Hematopoietic multipotent progenitor cell treated with erythropoietin and hydrocortisone succinate and interleukin-3 and kit ligand, for 8 days (in vitro differentiated cells): Measurements from ENCODE around the gene PHC2.

Experiments
- DNase-seq: peaks from one replicate; pipeline ENCODE4 v3.0.0-alpha.2; 2015

PHC2 gene

GRCh38 chr1:33287317-33287716 lies 143.6 kb downstream of the PHC2 start:
- no peak for DNase-seq

- no peak for DNase-seq
These were observed 144.3 kb downstream of the PHC2 start for GRCh38 chr1:33286451-33287185.

DNA sequence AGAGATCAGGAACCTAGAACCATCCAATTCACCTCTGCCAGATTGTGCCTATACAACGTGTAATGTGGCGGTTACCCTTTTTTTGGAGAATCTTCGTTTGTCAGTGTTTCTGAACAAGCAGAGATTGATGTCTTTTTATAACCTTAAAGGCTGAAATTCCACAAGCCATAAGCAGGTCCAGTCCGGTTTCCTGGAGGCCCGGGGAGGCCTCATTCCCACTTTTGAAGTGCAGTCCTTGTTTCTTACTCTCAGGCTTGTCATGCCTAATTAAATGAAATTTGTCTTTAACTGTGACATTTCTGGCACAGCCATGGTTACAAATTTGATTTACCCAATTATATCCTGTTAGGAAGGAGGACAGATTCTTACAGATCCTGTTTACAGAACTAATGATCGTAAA lies 146.8 kb downstream of the PHC2 start:
- DNase-seq, result no peak

DNA sequence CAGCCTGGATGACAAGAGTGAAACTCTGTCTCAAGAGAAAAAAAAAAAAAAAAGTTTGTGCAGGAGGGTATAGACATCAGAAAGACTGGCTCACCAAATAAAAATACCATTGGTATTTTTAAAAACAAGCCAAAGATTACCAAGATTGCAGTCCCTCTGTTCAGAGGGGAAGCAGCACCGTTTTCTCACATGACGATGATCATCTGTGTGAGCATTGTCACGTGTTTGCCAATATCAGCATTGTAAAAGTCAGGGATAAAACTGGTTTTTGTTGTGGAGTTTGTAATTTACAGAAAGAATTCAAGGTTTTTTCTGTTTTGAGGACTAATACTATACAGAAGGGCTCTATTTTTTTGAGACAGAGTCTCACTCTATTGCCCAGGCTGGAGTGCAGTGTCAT lies 148.1 kb downstream of the PHC2 start:
- no peak for DNase-seq

DNA sequence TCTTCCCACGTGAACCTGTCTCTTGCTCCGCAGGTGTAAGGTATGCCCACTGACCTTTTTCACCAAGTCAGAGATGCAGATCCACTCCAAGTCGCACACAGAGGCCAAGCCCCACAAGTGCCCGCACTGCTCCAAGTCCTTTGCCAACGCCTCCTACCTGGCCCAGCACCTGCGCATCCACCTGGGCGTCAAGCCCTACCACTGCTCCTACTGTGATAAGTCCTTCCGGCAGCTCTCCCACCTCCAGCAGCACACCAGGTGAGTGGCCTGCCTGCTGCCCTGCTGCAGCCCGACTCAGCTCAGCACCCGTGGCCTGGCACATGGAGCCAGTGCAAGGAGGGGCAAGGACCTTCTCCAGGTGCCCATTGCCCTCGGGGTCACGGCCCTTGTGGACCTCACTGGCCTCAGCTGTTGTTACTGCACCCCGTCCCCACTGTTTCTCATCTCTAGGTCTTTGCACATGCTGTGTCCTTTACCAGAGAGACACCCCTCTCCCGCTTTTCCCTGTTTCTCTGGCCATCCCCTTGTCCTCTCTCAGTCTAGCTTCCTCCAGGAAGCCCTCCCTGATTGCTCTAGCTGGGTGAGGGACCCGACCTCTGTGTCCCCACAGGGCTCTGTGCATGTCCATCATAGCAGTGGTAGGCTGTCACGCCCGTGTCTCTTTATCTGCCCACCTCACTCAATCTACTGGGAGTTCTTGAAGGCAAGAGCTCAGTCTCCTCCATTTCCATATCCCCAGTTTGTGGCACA lies 149.2 kb downstream of the PHC2 start:
- DNase-seq, result no peak

- no peak for DNase-seq
These were observed 150.7 kb downstream of the PHC2 start for GRCh38 chr1:33280091-33280661.

GRCh38 chr1:33277488-33278084 lies 153.3 kb downstream of the PHC2 start:
- no peak for DNase-seq

DNA sequence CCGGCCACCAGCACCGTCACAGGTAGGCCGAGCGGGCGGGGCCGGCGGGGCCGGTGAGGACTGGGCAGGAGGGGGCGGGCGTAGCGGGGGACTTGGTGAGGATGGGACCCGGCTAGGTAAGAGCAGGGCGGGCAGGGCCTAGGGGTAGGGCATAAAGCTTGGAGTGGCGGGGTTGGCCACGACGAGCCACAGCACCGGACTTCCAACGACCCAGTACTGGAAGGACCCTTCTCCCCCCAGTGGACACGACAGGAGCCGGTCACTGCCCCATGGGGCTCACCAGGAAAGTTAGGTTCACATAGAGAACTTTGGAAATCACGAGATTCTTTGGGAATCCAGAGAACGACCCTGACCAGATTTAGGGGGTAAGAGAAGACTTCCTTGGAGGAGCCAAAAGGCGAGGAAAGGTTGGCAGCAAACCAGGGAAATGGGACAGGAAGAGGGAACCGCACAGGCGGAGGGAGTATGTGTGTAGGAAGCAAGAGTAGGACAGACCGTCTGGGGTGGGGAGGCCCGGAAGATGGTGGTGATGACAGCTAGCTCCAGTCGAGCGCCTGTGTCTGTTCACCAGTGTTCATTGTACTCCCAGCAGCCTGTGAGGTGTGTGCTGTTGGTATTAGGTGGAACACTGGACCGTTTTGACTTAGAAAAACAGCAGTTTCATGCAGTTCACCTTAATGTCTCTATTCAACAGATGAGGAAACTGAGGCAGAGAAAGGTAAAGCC lies 154.2 kb downstream of the PHC2 start:
- no peak for DNase-seq

GRCh38 chr1:33275706-33276572 lies 155.0 kb downstream of the PHC2 start:
- DNase-seq, result no peak

GRCh38 chr1:33275195-33275594 lies 155.7 kb downstream of the PHC2 start:
- peak; percentile 32 for DNase-seq

- DNase-seq, result no peak
These were observed 156.4 kb downstream of the PHC2 start for GRCh38 chr1:33274446-33274845.

- DNase-seq, result no peak
These were observed 156.9 kb downstream of the PHC2 start for GRCh38 chr1:33273961-33274371.
